HG03520 (cell line): ENCODE measurements around the gene GON7.
"Not testable (repeated sequence)": the region's sequence is repeated elsewhere in the genome, so short reads cannot be mapped to it uniquely, and the experiment has no call there.

ENCODE experiments used
- ATAC-seq: cut with Tn5 transposase; IDR thresholded peaks from one replicate; pipeline ENCODE4 v1.9.1; 2021; ENCODE audit warnings: mild to moderate bottlenecking, moderate library complexity; ENCODE audit not compliant: unreplicated experiment

GON7 gene, protein sequence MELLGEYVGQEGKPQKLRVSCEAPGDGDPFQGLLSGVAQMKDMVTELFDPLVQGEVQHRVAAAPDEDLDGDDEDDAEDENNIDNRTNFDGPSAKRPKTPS

DNA sequence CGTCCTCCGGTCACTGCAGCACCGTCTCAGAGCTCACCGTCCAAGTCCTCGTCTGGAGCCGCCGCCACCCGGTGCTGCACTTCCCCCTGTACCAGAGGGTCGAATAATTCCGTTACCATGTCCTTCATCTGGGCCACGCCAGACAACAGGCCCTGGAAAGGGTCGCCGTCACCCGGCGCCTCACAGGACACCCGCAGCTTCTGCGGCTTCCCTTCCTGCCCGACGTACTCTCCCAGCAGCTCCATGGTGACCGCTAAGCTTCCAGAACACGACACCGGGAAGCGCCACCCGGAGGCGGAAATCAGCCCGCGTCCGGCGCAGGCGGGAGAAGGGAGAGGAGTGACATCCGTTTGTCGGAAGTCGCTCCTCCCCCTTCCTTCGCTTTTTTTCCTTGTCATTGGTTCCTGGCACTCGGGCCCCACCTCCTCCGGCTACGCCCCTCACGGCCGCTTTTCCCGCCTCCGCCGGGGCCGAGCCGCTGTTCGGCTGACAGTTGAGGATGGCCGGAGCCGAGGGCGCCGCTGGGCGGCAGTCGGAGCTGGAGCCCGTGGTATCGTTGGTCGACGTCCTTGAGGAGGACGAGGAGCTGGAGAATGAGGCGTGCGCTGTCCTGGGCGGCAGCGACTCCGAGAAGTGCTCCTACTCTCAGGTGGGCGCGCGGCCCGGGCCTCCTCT, at the start of gene GON7, which contains the start of gene UBR7:
Gene GON7, minus strand, starts transcription at position 273 of the 675 bp plus-strand sequence. Its CDS starts 28 bp downstream, at position 245.
Gene UBR7, plus strand, starts transcription at position 464 of the 675 bp plus-strand sequence. Its CDS starts 36 bp downstream, at position 500.
- peak; percentile 76 for ATAC-seq

DNA sequence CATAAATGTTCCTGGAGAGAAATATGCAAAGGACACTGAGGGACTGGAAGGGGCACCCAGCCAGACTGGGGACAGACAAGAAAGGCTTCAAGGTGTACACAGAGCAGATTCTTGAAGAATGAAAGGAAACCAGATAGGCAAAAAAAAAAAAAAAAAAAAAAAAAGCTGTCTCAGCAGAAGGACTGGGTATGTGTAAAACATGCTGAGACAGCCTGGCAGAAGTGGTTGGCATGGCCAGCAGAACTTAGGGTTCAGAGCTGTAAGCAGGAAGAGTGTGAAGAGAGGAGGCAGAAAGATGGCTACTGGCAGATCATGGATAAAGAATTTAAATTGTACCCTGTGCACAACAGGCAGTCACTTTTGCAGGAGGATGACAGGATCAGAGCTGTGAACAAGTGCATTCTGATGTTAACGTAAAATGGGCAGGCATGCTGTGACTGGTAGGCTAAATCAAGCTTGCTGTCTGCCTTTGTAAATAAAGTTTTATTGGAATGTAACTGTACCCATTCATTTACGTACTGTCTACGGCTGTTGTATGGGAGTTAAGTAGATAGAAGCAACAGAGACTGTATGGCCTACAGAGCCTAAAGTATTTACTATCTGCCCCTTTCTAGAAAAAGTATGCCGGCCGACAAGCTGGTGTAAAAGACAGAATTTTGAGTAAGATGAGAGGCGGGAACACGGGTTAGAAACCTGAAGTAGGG, 42.4 kb upstream of the GON7 start:
- ATAC-seq = no peak

DNA sequence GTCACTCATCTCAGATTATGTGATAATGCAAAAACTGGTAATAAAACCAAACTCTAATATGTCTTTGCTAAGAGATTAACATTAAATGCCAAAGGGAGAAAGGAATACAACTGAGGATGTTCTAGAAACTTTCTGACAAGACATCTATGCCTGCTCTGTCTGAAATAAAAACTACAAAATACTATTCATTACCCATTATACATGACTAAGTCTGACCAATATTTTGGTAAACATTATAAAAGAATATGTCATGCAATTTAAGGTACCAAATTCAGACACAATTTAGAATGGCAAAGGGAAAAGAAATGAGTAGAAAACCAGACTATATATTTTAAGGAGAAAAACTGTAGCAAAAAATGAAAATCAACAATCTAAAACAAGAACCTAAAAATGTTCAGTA, 39.7 kb upstream of the GON7 start:
- ATAC-seq = no peak

DNA sequence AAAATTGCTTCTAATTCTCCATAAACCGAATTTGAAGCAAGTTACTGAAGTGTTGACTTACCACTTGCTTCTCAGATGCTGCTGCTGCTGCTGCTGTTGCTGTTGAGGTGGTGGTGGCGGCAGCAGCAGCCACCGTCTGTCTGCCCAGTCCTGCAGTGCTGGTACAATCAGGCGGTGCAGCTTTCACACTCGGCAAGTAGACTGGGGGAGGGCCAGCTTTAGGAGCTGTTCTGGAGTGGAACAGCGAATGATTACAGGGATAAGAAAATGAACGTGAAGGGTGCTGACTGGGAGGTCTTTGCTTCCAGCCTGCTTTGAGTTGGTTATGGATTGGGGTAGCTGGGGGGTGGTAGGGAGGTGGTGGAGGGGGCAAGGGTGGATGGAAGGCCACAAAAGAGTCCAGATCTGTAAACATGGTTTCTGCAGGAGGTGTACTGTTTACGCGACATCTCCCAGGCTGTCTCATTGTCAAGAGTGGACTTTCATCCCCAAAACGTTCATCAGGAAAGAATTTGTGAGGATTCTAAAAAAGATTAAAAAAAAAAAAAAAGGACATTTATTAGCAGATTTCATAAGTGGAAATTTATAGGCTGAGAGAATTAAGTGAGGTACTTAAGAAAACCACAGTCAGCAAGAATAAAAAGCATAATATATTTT, 39.0 kb upstream of the GON7 start:
- no peak for ATAC-seq

DNA sequence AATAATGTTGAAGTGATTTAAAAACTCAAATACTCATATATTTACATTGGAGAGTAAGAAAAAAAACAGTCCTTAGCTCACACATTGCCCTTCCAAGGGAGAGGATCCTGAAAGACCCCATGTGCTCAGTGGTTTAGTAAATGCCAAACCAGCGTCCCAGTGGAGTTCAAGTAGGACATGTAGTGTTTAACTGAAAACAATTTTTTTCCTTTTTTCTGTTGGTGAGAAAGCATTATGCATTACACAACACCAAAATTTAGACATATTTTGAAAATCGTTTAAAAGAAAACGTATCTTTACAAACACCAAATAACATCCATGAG, 33.8 kb upstream of the GON7 start:
- ATAC-seq = no peak

DNA sequence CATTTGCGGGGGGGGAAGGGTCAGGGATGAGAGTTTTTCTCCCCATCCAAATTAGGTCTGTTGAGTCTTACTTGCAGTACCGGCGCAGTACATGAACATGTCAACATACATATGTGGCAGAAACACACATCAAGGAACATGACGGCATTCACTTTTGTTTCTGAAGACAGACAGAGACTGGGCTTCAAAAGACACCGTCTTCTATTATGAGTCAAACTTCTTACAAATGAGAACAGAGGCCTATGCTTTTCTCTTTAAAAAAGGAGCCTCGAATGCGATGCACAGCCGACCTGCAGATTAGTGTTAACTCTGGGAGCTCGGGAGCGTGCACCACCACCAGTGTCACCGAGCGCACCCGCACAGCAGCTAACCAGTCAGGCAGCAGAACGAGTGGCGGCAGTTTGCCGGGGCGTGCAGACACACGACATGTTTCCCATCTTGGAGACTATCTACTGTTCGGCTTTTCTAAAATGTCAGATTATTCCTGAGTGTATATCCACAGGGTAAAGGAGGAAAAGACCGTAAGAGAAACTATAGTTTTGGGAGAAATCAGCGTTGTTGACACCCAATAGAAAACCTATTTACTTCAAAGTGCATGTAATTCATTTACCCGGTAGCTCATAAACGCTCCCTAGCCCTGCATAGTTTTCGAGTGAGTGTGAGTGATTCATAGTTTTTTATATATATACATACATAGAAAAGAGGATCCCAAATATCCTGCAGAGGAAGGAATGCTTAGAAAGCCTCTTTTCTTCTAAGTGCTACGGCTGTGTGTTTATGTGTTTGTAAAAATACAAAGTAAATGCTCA, 33.2 kb upstream of the GON7 start:
- no peak for ATAC-seq

DNA sequence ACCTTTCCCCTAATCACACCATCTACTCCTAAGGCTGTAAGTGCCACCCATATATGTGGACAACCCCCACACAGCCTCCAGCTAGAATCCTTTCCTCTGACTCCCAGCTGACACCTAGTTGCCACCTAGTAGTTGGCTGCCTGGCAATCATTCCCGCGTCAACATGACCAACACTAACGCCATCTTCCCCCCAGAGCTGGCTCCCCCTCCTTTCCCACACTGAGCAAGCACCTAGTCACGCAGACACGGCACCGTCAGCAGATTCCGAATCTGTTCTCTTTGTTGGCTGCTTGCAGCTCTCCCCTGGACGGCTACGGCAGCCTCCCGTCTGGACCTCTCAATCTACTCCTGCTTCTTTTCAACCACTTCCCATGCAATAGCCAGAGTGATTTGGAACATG, 27.9 kb upstream of the GON7 start:
- no peak for ATAC-seq

DNA sequence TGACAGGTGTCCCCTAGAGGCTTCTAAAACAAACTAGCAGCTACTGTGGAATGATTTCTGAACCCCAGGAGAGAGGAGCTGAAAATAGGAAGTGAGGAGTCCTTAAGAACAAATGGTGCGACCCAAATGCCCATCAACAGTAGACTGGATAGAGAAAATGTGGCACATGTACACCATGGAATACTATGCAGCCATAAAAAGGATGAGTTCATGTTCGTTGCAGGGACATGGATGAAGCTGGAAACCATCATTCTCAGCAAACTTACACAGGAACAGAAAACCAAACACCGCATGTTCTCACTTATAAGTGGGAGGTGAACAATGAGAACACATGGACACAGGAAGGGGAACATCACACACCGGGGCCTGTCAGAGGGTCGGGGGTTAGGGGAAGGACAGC, 26.2 kb upstream of the GON7 start:
- ATAC-seq = not testable (repeated sequence)

DNA sequence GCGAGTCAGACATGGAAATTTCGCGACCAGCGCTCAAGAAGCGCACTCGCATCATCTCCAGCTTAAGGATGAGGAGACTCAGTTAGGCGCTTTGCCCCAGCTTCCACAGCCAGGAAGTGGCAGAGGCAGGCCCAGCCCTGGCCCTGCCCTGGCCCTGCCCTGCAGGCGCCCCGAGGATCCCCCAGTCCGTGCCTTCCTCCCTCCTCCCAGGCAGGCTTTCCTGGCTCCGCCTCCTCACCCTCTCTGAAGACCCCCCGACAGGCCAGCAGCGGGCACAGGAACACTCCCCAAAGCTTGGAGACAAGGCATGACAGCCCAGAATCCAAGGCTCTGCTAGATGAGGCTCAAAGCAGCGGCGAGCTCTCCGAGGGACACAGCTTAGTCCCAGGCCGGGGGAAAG, 25.3 kb upstream of the GON7 start:
- no peak for ATAC-seq

DNA sequence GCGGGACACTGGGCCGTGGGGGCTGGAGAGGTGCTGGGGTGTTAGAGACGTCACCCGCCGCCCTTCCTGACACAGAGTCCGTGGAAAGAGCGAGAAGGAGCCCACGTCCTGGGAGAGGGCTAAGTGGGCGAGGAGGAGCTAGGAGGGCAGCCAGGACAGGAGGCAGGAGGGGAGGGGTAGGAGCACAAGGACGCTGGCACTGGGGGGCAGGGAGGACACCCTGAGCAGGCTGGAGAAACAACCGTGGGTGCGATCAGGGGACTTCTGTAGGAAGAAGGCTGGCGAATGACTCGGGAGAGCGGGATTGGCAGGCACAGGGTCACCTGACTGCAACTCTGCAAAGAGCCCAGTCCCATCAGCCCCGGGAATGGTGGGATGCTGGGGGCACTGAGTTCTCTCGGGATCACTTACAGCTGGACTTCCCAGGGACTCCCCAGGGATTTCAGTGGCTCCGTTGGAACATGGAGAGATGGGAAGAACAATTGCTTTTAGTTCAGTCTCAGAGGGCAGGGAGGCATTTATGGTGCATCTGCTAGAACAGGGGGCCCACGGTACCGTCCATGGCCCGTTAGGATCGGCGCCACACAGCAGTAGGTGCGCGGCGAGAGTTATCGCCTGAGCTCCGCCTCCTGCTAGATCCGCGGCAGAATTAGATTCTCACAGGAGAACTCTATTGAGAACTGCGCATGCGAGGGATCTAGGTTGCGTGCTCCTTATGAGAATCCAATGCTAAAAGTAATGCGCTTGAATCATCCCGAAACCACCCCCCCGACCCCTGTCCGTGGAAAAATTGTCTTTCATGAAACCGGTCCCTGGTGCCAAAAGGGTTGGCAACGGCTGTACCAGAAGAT, 24.5 kb upstream of the GON7 start:
- no peak for ATAC-seq

DNA sequence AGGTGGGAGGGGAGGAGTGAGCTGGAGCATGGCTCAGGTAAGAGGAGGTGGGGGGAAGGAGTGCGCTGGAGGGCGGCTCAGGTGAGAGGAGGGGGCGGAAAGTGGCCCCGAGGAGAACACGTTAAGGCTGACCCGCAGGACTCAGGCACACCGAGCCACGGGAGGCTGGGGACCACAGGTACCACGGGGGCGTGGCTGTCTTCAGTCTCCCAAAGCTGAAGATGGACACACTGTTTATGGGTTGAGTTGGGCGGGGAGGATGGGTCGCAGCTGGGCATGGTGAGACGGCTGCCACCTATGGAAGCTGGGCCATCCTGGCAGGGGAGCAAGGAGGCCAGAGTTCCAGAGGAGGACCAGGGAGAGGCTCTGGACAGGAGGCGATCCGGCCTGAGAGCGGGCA, 23.7 kb upstream of the GON7 start:
- ATAC-seq = no peak

DNA sequence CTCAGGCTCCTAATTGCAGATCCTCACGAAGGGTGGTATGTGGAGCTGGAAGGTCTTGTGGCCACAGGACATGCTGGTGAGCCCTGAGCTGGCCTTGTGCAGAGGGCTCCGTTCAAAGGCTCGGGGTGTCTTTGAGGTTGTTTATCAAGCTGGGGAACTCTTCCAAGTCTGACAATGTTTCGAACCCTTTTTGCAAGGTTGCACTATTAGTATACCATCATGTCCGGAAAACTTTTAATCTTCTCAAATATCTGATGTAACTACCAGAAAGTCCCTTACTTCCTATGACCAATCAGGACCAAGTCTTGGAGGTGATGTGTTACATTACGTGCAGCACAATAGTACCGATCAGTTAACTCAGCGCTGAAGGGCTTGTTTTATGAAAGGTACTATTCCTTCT, 21.7 kb upstream of the GON7 start:
- ATAC-seq = no peak

DNA sequence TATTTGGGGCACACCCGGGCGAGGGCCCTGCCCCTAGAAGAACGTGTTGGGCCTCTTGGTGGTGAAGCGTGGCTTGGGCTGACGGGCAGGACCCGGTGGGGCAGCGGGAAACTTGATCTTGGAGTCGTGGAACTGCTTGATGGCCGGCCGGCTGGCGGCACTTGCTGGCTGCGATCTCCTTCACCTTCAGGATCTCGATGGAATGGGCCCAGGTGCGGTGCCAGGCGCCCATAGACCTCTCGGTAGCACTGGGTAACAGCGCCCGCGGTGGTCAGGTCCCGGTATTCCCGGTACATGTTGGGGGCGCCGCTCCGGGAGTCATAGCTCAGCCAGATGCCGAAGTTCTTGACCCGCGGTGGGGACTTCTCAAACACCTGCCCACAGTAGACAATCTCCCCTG, 16.7 kb upstream of the GON7 start:
- ATAC-seq = no peak

DNA sequence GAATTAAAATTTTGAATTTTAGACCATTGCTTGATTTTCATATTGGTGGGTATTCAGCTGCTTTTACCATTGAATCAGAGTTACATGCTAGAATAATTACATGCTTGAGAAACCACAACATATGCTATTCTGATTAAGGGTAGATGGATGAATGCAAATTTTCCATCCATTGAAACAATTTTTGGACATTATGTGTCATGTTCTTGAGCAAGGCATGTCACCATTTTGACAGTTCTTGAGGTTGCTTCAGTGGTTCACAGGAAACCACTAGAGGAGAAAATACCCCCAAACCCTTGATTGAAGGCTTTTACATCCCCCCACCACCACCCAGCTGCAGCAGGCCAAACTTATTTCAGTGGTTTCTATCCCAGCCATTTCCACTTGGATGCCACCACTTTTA, 13.6 kb upstream of the GON7 start:
- ATAC-seq = no peak

DNA sequence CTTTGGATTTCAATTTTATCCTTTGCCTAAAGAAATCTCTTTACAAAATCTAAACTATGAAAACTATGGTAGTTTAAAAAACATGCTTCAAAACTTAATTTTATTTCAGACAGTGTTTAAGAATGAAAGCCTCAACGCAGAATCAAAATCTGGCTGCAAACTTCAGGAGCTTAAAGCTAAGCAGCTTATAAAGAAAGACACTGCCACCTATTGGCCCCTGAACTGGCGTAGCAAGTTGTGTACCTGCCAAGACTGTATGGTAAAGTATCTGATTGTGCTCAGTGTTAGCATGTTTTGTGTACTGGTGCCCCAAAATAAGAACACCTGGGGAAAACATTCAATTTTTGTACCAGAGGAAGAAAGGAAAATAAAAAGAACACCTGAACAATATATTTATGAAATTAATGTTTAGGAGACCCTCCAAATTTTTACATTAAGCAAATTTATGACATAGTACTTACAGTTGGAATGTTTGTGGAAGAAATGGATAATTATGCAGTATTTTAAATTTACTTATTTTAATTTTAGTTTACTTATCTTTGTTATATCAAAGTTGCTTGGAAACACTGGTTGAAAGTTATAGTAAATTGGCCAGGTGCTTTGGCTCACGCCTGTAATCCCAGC, 12.3 kb upstream of the GON7 start:
- ATAC-seq = no peak

DNA sequence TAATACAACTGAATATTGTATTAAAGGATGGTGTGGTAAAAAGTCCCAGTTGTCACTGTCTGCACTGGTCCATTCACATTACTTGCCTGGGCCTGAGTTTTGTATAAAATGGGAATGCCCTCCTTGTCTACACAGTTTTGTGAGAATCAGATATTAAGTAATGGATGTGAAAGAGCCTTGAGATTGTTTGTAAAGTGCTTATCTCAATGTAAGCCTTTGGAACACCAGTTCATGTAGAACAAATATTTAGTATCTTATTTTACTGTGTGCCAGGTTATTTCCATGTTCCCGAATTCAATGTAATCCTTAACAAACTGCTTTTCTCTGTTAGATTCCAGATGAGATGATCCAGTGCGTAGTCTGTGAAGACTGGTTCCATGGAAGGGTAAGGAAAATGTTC, 7.7 kb upstream of the GON7 start:
- ATAC-seq = no peak

DNA sequence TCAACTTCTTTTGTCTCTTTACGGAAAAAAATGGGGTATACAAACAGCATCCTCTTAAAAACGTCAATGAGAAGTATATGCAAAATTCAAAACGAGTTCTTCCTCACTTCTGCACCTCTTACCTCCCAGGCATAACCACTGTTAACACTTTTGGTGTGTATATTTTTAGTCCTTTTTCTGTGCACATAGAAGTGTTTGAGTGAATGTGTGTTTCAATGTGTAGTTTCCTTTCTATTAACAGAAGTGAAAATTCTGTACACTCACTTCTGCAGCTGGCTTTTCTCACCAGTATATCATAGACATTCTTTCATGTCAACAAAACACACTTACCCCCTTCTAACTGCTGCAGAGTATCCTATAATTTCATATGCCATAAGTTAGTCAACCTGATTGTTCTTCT, 5.6 kb upstream of the GON7 start:
- peak; percentile 51 for ATAC-seq

DNA sequence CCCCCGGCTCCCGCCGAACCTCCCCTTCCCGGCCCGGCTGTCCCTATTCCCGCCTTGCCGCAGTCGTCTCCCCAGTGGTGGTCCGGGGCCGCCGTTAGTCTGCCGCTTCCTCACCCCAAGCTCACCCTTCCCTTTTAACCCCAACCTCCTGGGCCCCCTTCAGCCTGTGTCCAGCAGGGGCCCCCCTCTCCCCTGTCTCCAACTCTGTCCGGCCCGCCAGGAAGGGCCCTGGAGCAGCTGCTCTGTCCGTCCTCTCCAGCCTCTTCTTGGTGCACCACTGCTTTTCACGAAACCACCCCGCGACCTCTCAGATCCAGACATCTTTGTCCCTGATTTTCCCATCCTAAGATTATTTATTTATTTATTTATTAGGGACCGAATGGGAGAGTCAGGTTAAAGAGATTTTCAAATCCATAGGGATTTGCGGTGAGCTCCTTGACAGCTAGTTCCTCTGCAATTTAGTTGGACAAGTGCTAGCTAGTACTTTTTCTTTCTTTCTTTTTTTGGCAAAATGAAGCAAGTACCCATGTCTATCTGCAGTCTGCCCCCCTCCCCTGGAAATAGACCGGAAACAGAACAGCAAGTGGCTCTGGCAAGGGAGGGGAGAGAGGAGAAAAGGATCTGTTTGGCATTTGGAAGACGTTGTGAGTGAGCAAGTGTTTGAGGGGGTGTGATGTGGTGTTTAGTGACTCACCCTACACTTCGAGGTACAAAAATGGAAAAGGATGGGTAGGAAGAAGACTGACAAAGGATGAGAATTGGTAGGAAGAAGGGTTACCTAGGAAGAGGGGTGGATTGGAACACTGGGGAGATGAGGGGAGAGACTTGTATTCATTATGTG, 823 bp upstream of the GON7 start:
- peak; percentile 29 for ATAC-seq

DNA sequence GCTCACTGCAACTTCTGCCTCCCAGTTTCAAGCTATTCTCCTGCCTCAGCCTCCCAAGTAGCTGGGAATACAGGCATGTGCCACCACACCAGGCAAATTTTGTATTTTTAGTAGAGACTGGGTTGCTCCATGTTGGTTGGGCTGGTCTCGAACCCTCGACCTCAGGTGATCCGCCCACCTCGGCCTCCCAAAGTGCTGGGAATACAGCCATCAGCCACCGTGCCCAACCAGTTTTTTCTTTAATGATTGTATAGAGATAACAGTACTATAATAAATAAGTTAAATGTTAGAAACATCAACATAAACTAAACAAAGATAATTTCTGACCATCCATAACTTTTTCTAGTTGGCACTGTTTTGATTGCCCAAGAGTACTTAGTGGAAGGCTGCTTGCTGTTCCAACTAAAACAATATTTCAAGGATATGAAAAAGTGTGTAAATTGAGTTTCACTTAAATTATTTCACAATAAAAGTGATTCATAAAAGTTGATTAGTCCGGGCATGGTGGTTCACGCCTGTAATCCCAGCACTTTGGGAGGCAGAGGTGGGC, 5.6 kb downstream of the GON7 start:
- ATAC-seq = no peak
